T-helper 2 cell treated with Interferon-gamma antibody and Interleukin-4, amounts not matched to agents 100 ng/mL and 5 ng/mL, for 36 hours (primary cell): ENCODE measurements around the gene MYO3B. TPM values are rescaled to one million over a fixed set of nuclear protein-coding genes. Genes with fewer than 3 reads are reported as not detected.

Experiments
- intact Hi-C: fragments of 100-400 bp; cut with micrococcal nuclease; formaldehyde crosslinking; loops from one replicate; pipeline ENCODE4 v1.15.1; 2023
- total RNA-seq: library from RNA; stranded (reverse); gene quantifications from 2 replicates; pipeline ENCODE4 v1.2.3, GENCODE V29; 2022

MYO3B gene
- 1.2 and 1.4 TPM in 2 replicates for total RNA-seq

- intact Hi-C loops = no loop called here
Observed at GRCh38 chr2:170177950-170178781, at the start of gene MYO3B. Gene MYO3B (plus strand): TSS chr2:170178147. CDS start chr2:170178288, 141 bp downstream.

DNA sequence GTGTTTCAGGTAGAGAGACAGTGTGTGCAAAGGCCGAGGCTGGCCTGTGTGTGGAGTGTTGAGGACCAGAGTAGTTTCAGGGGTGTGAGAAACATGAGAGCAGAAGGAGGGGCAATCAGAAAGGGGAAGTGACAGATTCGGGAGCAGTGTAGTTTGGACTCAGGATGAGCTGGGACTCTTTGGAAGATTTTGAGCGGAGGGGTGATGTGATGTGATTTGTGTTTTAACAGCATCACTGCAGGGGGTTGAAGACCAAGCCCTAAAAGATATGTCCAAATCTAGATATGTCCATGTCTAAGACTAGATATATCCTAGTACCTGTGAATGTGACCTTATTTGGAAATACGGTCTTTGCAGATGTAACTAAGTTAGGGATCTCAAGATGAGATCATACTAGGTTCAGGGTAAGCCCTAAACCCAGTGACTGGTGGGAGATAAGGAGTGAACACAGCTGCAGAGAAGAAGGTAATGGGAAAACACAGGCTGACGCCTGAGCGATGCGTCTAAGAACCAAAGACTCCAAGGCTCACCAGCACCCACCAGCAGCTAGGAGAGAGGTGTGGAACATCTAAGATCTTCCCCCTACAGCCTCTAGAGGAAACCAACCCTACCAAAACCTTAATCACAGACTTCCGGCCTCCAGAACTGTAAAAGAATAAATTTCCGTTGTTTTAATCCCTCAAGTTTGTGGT is 38.5 kb upstream of the MYO3B start:
- intact Hi-C loops = no loop called here

GRCh38 chr2:170140561-170140960 is 37.4 kb upstream of the MYO3B start:
- intact Hi-C loops = no loop called here

GRCh38 chr2:170141865-170142264 is 36.1 kb upstream of the MYO3B start:
- intact Hi-C loops = no loop called here

- intact Hi-C loops = no loop called here
Observed at GRCh38 chr2:170142502-170142901, 35.4 kb upstream of the MYO3B start.

- intact Hi-C loops = no loop called here
Observed at GRCh38 chr2:170143045-170143717, 34.8 kb upstream of the MYO3B start.

DNA sequence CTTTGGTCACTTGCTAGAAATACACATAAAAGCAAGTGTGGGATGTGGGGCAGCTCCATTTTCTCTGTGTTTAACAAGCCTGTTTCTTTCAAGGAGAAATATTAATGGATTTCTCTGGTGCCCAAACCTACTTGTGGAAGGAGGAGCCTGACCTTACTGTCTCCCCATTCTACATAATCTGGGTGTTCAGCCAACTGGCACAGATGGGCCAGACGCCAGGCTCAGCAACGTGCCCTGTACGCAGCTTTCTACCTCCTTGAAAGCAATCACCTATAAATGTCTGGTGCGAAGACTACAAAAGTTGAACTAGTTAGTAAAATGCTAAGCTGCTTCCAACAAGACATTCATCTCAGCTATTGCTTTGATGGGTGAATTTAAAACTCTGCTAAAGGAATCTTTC is 33.2 kb upstream of the MYO3B start:
- intact Hi-C loops = no loop called here

DNA sequence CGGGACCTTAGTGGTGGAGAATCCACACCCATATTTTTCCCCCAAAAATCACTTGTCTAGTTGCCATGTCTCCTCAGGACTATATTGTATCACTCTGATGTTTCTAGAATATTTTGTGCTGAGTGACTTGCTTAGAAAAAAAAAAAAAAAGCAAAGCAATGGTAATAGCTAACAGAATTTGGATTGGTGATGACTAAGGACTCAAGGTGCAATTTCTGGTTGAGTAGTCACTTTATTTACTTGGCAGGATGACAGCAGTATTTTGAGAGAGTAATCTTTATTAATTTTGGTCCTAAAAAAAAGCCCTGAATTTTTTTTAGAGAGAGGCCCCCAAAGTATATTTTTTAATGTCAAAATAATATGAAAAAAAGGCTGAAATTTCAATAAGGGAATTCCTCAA is 32.8 kb upstream of the MYO3B start:
- intact Hi-C loops = no loop called here

DNA sequence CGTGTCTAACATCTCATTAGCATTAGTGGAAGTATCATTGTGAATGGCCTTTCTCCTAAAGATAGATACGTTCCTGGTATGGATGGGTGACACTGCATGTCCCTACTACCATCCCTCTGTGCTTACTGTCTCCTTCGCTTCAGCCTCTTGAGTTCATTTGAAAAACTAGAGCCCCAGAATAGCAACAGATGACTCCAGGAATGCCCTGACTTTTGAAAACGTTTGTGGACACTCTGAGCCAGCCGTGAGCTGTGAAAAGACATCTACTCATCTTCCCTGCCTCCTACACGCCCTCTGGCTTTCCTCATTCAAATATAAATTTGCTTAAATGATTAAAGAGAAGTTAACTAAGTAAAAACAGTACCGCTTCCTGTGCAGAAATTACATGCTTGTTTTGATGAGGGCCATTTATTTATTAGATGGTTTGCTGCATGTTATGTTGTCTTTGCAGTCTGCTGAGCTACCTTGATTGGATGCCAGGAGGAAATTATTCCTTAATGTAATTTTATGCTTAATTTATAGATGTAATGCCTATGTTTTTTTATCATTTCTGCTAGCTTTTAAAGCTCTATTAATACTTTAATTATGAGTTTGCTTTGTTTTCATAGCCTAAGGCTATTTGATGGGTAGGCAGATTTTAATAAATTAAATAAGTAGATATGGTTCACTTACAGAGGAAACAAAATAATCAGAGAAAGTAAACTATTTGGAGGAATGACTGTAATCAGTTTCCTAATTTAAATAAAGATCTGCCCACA is 32.1 kb upstream of the MYO3B start:
- intact Hi-C loops = no loop called here

- intact Hi-C loops = no loop called here
Observed at GRCh38 chr2:170146784-170147183, 31.2 kb upstream of the MYO3B start.

GRCh38 chr2:170147576-170147975 is 30.4 kb upstream of the MYO3B start:
- intact Hi-C loops = no loop called here

DNA sequence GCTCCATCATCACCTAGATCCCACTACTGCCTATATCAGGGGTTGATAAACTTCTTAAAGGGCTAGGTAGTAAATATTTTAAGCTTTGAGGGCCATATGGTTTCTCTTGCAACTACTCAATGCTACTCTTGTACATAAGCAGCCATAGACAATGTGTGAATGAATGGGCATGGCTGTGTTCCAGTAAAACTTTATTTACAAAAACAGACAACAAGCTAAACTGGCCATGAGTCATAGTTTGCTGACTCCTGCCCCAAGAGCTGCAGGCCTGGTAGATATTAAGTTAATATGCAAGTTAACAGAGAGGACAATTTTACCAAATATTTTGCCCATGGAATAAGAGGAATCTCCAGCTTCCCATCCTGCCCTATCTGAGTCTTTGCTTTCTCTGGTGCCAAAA is 29.8 kb upstream of the MYO3B start:
- intact Hi-C loops = no loop called here

DNA sequence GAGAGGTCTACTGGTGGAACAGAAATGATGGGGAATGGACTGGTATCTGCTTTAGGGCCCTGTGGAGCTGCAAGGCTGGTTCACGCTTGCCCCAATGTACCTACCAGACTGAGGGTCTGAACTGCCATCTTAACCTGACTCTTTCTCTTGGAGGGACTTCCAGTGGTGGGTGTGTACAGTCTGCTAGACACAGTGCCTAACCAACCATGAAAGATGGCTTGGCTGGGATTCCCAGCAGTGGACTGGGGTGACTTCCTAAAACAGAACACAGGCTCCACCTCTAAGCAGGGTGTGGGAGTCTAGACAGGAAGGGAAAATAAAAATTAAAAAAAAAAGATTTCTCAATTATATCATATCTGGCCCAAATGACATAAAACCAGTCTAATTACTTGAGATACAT is 25.5 kb upstream of the MYO3B start:
- intact Hi-C loops = no loop called here

DNA sequence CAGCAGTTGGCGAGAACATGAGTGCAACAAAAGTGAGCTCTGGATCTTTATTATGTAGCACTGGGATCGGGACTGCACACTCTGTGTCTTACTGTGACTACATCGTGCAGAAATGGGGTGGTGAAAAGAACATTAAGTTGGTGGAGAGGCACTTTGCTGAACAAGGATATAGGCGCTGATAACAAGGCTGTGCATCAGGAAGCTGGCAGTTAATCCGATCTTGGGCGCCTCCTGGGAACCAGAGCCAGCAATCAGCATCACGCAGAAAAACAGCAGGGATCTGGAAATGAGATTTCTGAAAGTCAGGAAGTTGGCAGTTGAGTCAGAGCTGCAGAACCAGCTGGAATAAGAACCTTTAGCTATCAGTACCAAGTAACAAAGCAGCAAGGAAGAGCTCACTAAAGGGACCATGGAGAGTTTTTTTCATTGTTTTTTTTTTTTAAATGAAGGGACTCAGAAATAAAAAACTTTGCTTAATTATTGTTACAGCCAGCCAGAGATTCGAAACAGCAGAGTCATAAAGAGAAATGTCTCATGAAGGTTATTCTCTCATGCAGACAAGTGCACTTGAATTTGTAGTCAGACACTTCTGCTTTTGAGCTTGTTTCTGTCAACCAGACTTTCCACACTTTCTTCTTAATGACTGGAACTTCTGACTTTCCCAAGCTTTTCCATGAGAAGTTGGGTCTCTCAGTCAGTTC is 22.8 kb upstream of the MYO3B start:
- intact Hi-C loops = no loop called here

DNA sequence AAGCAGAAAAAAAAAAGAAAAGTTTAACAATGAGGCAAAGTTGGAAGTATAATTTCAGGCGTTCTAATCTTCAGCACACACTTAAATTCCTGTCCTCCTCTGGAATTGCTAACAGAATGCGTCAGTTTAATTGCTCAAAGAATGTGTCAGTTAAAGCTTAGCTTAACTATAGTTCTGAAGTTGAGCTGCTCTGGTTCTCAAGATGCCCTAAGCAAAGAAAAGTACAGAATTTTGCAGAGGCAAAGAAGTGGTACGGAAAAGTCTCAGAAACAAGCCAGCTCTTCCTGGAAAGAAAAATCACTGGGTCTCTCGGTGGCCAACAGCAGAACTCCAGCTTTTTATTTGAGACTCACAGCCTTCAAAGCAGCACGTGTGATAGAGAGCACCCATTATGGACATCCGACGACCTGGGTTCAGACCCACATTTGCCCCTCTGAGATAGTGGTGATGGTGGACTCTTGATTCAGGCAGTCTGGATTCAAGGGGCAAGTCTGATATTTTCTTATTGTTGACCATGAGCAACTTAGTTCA is 22.2 kb upstream of the MYO3B start:
- intact Hi-C loops = no loop called here

- intact Hi-C loops = no loop called here
Observed at GRCh38 chr2:170156592-170156991, 21.4 kb upstream of the MYO3B start.

GRCh38 chr2:170157025-170157684 is 20.8 kb upstream of the MYO3B start:
- intact Hi-C loops = no loop called here

DNA sequence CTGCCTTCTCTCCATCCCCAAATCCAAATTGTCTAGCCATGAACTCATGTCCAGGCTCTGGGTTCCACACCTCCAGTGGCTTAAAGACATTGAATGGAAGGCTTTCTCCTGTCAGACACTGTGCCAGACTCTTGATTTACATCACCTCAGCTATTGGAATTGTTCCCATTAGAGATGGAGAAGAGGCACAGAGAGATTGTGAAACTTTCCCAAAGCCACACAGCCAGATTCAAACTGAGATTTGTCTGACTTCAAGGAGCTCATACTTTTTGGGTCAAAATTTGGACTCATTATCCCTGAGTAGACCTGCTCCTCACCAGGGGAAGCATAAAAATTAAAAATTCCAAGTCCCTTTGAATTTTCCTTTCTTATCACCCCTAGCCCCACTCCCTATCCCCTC is 18.9 kb upstream of the MYO3B start:
- intact Hi-C loops = no loop called here

GRCh38 chr2:170161516-170162270 is 16.3 kb upstream of the MYO3B start:
- intact Hi-C loops = no loop called here
